Measurements from ENCODE around the gene CALM3. TPM values are rescaled to one million over a fixed set of nuclear protein-coding genes. Genes with fewer than 3 reads are reported as not detected.

CALM3 gene
- total RNA-seq, 4 donors from 2014 or later: 109 to 170 (median 142) TPM

DNA sequence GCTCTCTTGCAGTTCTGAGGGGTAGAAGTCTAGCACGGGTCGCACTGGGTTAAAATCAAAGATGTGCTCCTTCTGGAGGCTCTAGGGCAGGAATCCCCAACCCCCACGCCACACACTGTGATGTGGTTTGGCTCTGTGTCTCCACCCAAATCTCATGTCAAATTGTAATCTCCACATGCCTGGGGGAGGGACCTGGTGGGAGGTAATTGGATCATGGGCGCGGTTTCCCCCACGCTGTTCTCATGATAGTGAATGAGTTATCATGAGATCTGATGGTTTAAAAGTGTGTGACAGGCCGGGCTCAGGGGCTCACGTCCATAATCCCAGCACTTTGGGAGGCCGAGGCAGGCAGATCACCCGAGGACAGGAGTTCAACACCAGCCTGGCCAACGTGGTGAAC, 26.6 kb upstream of the CALM3 start:
- no peak overlapping the region for H3K27ac ChIP-seq

DNA sequence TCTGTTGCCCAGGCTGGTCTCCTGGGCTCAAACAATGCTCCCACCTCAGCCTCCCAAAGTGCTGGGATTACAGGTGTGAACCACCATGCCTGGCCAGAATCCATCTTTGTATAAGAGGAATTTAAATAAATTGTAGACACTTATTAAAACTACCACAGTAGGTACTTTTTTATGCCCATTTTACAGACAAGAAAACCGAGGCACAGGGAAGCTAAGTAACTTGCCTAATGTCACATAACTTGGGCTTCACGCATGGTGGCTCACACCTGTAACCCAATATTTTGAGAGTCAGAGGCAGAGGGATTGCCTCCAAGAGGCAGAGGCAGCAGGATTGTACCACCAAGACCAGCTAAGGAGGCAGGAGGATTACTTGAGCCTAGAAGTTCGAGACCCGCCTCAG, 22.7 kb upstream of the CALM3 start:
- no peaks in the 10 kb centered on the region for H3K27me3 ChIP-seq
- H3K27ac ChIP-seq: no peak overlapping the region
- H3K4me1 ChIP-seq: no peaks in the 10 kb centered on the region
- in situ Hi-C loops (cut with MboI; ENCODE audit: low sequenced_read_pairs in 4 of 4) (no loop called here), intact Hi-C loops (cut with DNase I; ENCODE audit: low total_unique reads) (no loop called here)
- H3K9me3 ChIP-seq: no peaks in the 10 kb centered on the region
- ATAC-seq (no peak), DNase-seq (no peak)
- no peaks in the 10 kb centered on the region for H3K36me3 ChIP-seq
- TF ChIP-seq POLR2A (IDR thresholded peaks at IDR 0.05): no peak
- TF ChIP-seq, protein P1, sequence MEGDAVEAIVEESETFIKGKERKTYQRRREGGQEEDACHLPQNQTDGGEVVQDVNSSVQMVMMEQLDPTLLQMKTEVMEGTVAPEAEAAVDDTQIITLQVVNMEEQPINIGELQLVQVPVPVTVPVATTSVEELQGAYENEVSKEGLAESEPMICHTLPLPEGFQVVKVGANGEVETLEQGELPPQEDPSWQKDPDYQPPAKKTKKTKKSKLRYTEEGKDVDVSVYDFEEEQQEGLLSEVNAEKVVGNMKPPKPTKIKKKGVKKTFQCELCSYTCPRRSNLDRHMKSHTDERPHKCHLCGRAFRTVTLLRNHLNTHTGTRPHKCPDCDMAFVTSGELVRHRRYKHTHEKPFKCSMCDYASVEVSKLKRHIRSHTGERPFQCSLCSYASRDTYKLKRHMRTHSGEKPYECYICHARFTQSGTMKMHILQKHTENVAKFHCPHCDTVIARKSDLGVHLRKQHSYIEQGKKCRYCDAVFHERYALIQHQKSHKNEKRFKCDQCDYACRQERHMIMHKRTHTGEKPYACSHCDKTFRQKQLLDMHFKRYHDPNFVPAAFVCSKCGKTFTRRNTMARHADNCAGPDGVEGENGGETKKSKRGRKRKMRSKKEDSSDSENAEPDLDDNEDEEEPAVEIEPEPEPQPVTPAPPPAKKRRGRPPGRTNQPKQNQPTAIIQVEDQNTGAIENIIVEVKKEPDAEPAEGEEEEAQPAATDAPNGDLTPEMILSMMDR (IDR thresholded peaks at IDR 0.05 in 4 of 5, conservative IDR thresholded peaks at IDR 0.05 in 1 of 5): no peak
- no peak overlapping the region for H3K4me3 ChIP-seq

More for the DNA sequence above, 26.6 kb upstream of the CALM3 start:
- Histone ChIP-seq H3K4me3 (no peak overlapping the region), H3K4me1 (no peaks in the 10 kb centered on the region), H3K27me3 (no peaks in the 10 kb centered on the region), H3K9me3 (no peaks in the 10 kb centered on the region), H3K36me3 (no peaks in the 10 kb centered on the region)
- intact Hi-C loops (cut with DNase I; ENCODE audit: low total_unique reads) (no loop called here), in situ Hi-C loops (cut with MboI; ENCODE audit: low sequenced_read_pairs in 4 of 4) (no loop called here)
- no peak for ATAC-seq
- no peak for DNase-seq
- TF ChIP-seq, protein P1 (IDR thresholded peaks at IDR 0.05 in 4 of 5, conservative IDR thresholded peaks at IDR 0.05 in 1 of 5): no peak
- no peak for TF ChIP-seq POLR2A (IDR thresholded peaks at IDR 0.05)

DNA sequence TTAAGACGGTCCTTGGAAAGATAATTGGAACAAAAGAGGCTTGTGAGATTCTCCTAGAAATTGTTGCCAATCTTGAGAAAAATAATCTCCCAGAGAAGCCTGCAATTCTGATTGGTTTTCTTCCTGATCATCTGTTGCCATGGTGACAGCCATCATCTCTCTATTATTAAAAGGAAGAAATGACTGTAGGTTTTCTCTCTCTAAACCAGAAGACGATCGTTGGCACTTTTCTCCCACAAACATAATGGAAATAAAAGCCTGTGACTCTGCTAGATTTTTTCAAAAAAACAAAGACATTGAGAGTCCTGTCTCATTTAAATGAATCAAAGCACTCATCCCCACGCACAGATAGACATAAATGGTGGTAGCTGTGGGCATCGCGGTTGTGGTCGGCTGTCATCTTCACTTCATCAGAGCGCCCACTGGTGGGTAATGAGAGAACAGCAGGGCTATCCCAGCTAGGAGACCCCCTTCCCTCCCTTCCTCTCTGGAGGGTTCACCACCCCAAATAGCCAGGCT, 21.7 kb upstream of the CALM3 start:
- Histone ChIP-seq H3K4me3 (no peak overlapping the region), H3K9me3 (no peaks in the 10 kb centered on the region), H3K27ac (no peak overlapping the region), H3K4me1 (no peaks in the 10 kb centered on the region), H3K36me3 (no peaks in the 10 kb centered on the region), H3K27me3 (no peaks in the 10 kb centered on the region)
- in situ Hi-C loops (cut with MboI; ENCODE audit: low sequenced_read_pairs in 4 of 4): no loop called here
- TF ChIP-seq POLR2A (IDR thresholded peaks at IDR 0.05): no peak
- TF ChIP-seq, protein P1 (IDR thresholded peaks at IDR 0.05 in 4 of 5, conservative IDR thresholded peaks at IDR 0.05 in 1 of 5): no peak
- ATAC-seq (no peak), DNase-seq (no peak)
- intact Hi-C loops (cut with DNase I; ENCODE audit: low total_unique reads): no loop called here

DNA sequence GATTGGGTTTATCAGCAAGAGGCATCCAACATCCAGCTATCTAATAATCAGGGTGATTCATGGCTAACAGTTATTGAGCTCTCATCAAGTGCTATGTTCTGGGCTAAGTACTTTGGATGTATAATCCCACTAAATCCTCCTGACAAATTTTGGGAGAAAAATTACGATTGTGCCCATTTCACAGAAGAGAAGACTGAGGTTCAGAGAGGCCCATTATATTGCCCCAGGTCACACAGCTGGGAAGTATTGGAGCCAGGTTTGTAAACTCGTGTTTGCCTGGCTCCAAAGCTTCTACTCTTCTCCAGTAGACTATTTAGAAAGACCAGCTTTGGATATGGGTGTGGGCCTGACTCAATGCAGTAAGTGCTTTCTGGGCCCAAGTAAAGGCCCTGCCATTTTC, 20.9 kb upstream of the CALM3 start:
- H3K4me3 ChIP-seq: no peak overlapping the region
- no peak for TF ChIP-seq POLR2A (IDR thresholded peaks at IDR 0.05)
- TF ChIP-seq, protein P1 (IDR thresholded peaks at IDR 0.05 in 4 of 5, conservative IDR thresholded peaks at IDR 0.05 in 1 of 5): no peak
- H3K9me3 ChIP-seq: no peaks in the 10 kb centered on the region
- in situ Hi-C loops (cut with MboI; ENCODE audit: low sequenced_read_pairs in 4 of 4) (no loop called here), intact Hi-C loops (cut with DNase I; ENCODE audit: low total_unique reads) (no loop called here)
- ATAC-seq (no peak), DNase-seq (no peak)
- no peaks in the 10 kb centered on the region for H3K27me3 ChIP-seq
- H3K4me1 ChIP-seq: no peaks in the 10 kb centered on the region
- H3K36me3 ChIP-seq: no peaks in the 10 kb centered on the region
- H3K27ac ChIP-seq: no peak overlapping the region

DNA sequence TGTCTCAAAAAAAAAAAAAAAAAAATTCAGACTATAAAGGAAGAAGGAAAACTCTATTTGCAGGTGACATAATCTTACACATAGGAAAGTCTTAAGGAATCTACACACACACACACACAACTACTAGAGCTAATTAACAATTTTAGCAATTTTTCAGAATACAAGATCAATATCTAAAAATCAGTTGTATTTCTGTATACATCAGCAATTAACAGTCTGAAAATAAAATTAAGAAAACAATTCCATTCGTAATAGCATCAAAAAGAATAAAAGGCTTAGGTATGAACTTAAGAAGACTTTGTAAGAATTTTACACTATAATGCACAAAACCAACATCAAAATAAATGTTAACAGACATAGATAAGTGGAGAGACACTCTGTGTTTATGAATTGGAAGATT, 15.6 kb upstream of the CALM3 start:
- ATAC-seq (no peak), DNase-seq (no peak)
- no peaks in the 10 kb centered on the region for H3K36me3 ChIP-seq
- intact Hi-C loops (cut with DNase I; ENCODE audit: low total_unique reads): no loop called here
- H3K9me3 ChIP-seq: no peaks in the 10 kb centered on the region
- H3K4me3 ChIP-seq: no peak overlapping the region
- no peaks in the 10 kb centered on the region for H3K4me1 ChIP-seq
- H3K27me3 ChIP-seq: no peaks in the 10 kb centered on the region
- no peak overlapping the region for H3K27ac ChIP-seq
- in situ Hi-C loops (cut with MboI; ENCODE audit: low sequenced_read_pairs in 4 of 4): no loop called here
- TF ChIP-seq, protein P1 (IDR thresholded peaks at IDR 0.05 in 4 of 5, conservative IDR thresholded peaks at IDR 0.05 in 1 of 5): no peak
- TF ChIP-seq POLR2A (IDR thresholded peaks at IDR 0.05): no peak

All from gastrocnemius medialis (tissue), 4 donors.